Subcutaneous abdominal adipose tissue (tissue), 5 donors: ENCODE data around the gene SSTR3.

ENCODE experiments used
- H3K27ac ChIP-seq: one replicate; pipeline ENCODE4 v1.7.0; 2013; ENCODE audit warnings: low read depth, mild to moderate bottlenecking, inconsistent platforms, low read length, moderate library complexity
- H3K27me3 ChIP-seq, 5 donors: one replicate each; pipeline ENCODE4 v1.7.0; 2013; ENCODE audit warnings: low read length in 5 of 5, inconsistent platforms in 1 of 5; ENCODE audit not compliant: control insufficient read depth in 5 of 5, insufficient read depth in 4 of 5
- H3K36me3 ChIP-seq, 5 donors: one replicate each; pipeline ENCODE4 v1.7.0; 2013; ENCODE audit warnings: low read length in 5 of 5; ENCODE audit not compliant: control insufficient read depth in 5 of 5, insufficient read depth in 5 of 5
- H3K4me1 ChIP-seq, 5 donors: one replicate each; pipeline ENCODE4 v1.7.0; 2013; ENCODE audit warnings: low read length in 5 of 5, mild to moderate bottlenecking in 3 of 5, moderate library complexity in 1 of 5; ENCODE audit not compliant: control insufficient read depth in 5 of 5, insufficient read depth in 5 of 5
- H3K4me3 ChIP-seq, 5 donors: one replicate each; pipeline ENCODE4 v1.7.0; 2013; ENCODE audit warnings: low read length in 5 of 5, low read depth in 1 of 5
- H3K9ac ChIP-seq, 5 donors: one replicate each; pipeline ENCODE4 v1.7.0; 2013; ENCODE audit warnings: low read length in 5 of 5, mild to moderate bottlenecking in 4 of 5, moderate library complexity in 3 of 5
- H3K9me3 ChIP-seq, 5 donors: one replicate each; pipeline ENCODE4 v1.7.0; 2013; ENCODE audit warnings: low read length in 5 of 5; ENCODE audit not compliant: control insufficient read depth in 5 of 5
- donor health status: healthy.
- donor health status: healthy.
- donor health status: healthy.
- donor health status: healthy.
- donor health status: healthy.

SSTR3 gene

GRCh38 chr22:37162221-37163095 is 49.8 kb downstream of the SSTR3 start:
- peak overlapping the region in 2 of 5 donors; percentile 18 to 32 for H3K9ac ChIP-seq
- no peak overlapping the region for H3K27ac ChIP-seq
- H3K4me3 ChIP-seq, result no peak overlapping the region

GRCh38 chr22:37161443-37161842 is 50.8 kb downstream of the SSTR3 start:
- no peaks in the 10 kb centered on the region for H3K36me3 ChIP-seq
- peaks cover 0 to 6% (median 5%) of the 10 kb centered on the region in 5 donors for H3K9me3 ChIP-seq
- H3K27ac ChIP-seq, result no peak overlapping the region
- H3K4me1 ChIP-seq, result peaks cover 0 to 3% (median 0%) of the 10 kb centered on the region in 5 donors
- no peak overlapping the region for H3K9ac ChIP-seq
- no peak overlapping the region for H3K4me3 ChIP-seq
- peaks cover 0 to 18% (median 7%) of the 10 kb centered on the region in 5 donors for H3K27me3 ChIP-seq

More at GRCh38 chr22:37162221-37163095, 49.8 kb downstream of the SSTR3 start:
- peaks cover 0 to 6% (median 5%) of the 10 kb centered on the region in 5 donors for H3K9me3 ChIP-seq
- H3K36me3 ChIP-seq, result no peaks in the 10 kb centered on the region
- H3K4me1 ChIP-seq, result peaks cover 4 to 13% (median 10%) of the 10 kb centered on the region in 5 donors
- peaks cover 0 to 14% (median 6%) of the 10 kb centered on the region in 5 donors for H3K27me3 ChIP-seq

GRCh38 chr22:37160027-37160426 is 52.2 kb downstream of the SSTR3 start:
- H3K9ac ChIP-seq, result no peak overlapping the region
- H3K4me1 ChIP-seq, result no peaks in the 10 kb centered on the region
- H3K27ac ChIP-seq, result no peak overlapping the region
- no peaks in the 10 kb centered on the region for H3K36me3 ChIP-seq
- peaks cover 0 to 25% (median 12%) of the 10 kb centered on the region in 5 donors for H3K27me3 ChIP-seq
- no peak overlapping the region for H3K4me3 ChIP-seq
- peaks cover 0 to 6% (median 5%) of the 10 kb centered on the region in 5 donors for H3K9me3 ChIP-seq

DNA sequence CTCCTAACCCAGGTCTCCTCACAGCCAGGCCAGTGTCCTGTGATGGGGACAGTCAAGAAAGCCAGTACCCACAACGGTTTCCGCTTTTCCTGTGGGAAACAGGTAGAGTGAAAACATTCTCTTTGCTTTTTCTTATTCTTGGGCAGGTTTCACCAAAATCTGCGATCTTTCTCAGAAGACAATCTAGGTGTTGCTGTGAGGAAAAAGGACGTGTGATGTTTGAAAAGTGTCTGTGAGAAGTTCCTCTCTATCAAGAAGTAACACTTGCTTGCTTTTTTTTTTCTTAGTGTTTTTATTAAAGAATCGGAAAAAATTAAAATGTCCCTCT is 53.4 kb downstream of the SSTR3 start:
- no peak overlapping the region for H3K4me3 ChIP-seq
- H3K27me3 ChIP-seq, result peaks cover 0 to 25% (median 12%) of the 10 kb centered on the region in 5 donors
- no peak overlapping the region for H3K9ac ChIP-seq
- H3K4me1 ChIP-seq, result no peaks in the 10 kb centered on the region
- H3K36me3 ChIP-seq, result no peaks in the 10 kb centered on the region
- H3K9me3 ChIP-seq, result peaks cover 0 to 6% (median 5%) of the 10 kb centered on the region in 5 donors
- H3K27ac ChIP-seq, result no peak overlapping the region

- Histone ChIP-seq H3K4me1 (no peaks in the 10 kb centered on the region), H3K9me3 (peaks cover 0 to 6% (median 5%) of the 10 kb centered on the region in 5 donors), H3K9ac (no peak overlapping the region), H3K36me3 (no peaks in the 10 kb centered on the region), H3K27me3 (peaks cover 0 to 22% (median 12%) of the 10 kb centered on the region in 5 donors), H3K27ac (no peak overlapping the region), H3K4me3 (no peak overlapping the region)
Observed at GRCh38 chr22:37157516-37158285, 54.6 kb downstream of the SSTR3 start.

- H3K27me3 ChIP-seq, result peaks cover 0 to 22% (median 12%) of the 10 kb centered on the region in 5 donors
- no peak overlapping the region for H3K27ac ChIP-seq
Observed at GRCh38 chr22:37156686-37157435, 55.4 kb downstream of the SSTR3 start.

DNA sequence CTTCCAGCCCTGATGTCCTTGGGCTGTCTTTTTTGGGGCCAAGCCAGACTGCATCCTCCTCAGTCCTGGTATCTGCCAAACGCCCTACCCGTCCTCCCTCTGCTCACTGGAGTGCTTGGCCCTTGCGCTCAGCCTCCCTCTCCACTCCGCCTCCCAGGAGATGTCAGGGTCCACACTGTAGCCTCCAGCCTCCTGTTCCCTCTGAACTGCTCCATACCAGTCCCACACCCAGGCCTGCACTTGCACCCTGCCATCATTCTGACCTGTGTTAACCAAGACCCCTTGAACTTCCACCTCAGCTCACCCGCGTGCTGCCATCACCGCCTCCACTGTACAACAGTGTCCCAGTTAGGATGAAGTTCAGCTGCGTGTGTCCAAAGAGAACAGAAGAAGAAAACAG is 56.3 kb downstream of the SSTR3 start:
- Histone ChIP-seq H3K27me3 (peaks cover 0 to 20% (median 12%) of the 10 kb centered on the region in 5 donors), H3K4me3 (no peak overlapping the region), H3K27ac (no peak overlapping the region), H3K9me3 (no peaks in the 10 kb centered on the region), H3K4me1 (no peaks in the 10 kb centered on the region), H3K36me3 (no peaks in the 10 kb centered on the region), H3K9ac (no peak overlapping the region)

More at GRCh38 chr22:37156686-37157435, 55.4 kb downstream of the SSTR3 start:
- no peaks in the 10 kb centered on the region for H3K36me3 ChIP-seq
- H3K4me1 ChIP-seq, result no peaks in the 10 kb centered on the region
- no peak overlapping the region for H3K9ac ChIP-seq
- no peak overlapping the region for H3K4me3 ChIP-seq
- H3K9me3 ChIP-seq, result peaks cover 0 to 6% (median 5%) of the 10 kb centered on the region in 5 donors

- H3K4me3 ChIP-seq, result no peak overlapping the region
- H3K9ac ChIP-seq, result no peak overlapping the region
- no peak overlapping the region for H3K27ac ChIP-seq
- no peaks in the 10 kb centered on the region for H3K36me3 ChIP-seq
- H3K9me3 ChIP-seq, result peaks cover 0 to 3% (median 0%) of the 10 kb centered on the region in 5 donors
- no peaks in the 10 kb centered on the region for H3K4me1 ChIP-seq
- peaks cover 0 to 20% (median 12%) of the 10 kb centered on the region in 5 donors for H3K27me3 ChIP-seq
Observed at GRCh38 chr22:37154925-37155712, 57.2 kb downstream of the SSTR3 start.
